NCI-H2227 (cell line): ENCODE data around the gene KDM4F.

Source experiments
- DNase-seq: peaks from one replicate; lab custom pipeline; 2025; ENCODE audit not compliant: unreplicated experiment; lab: John Stamatoyannopoulos, UW

KDM4F gene

GRCh38 chr11:95059046-95059445 is 9.8 kb downstream of the KDM4F start:
- DNase-seq = no peak

- DNase-seq = no peak
These were observed 16.1 kb downstream of the KDM4F start for GRCh38 chr11:95065336-95065735.

GRCh38 chr11:95066716-95067038 is 17.5 kb downstream of the KDM4F start, which contains the start of gene SRSF8:
TSS of gene SRSF8 (plus strand) at chr11:95066919. CDS start at chr11:95067227, 308 bp downstream.
- DNase-seq = no peak

- peak; percentile 82 for DNase-seq
These were observed 18.0 kb downstream of the KDM4F start for GRCh38 chr11:95067039-95067840.

- DNase-seq = no peak
These were observed 18.6 kb downstream of the KDM4F start for GRCh38 chr11:95067841-95068219.

- peak; percentile 81 for DNase-seq
These were observed 19.3 kb downstream of the KDM4F start for GRCh38 chr11:95068549-95068948.

- DNase-seq = no peak
These were observed 21.2 kb downstream of the KDM4F start for GRCh38 chr11:95070471-95070870.

- DNase-seq = no peak
These were observed 23.7 kb downstream of the KDM4F start for GRCh38 chr11:95072948-95073347.

GRCh38 chr11:95074792-95075563 is 25.8 kb downstream of the KDM4F start:
- DNase-seq = peak; percentile 50

- no peak for DNase-seq
These were observed 27.2 kb downstream of the KDM4F start for GRCh38 chr11:95076416-95076815.

- DNase-seq = no peak
These were observed 27.8 kb downstream of the KDM4F start for GRCh38 chr11:95076981-95077380.

- DNase-seq = no peak
These were observed 29.3 kb downstream of the KDM4F start for GRCh38 chr11:95078526-95078925.

- no peak for DNase-seq
These were observed 31.8 kb downstream of the KDM4F start for GRCh38 chr11:95081010-95081409.

- DNase-seq = no peak
These were observed 32.2 kb downstream of the KDM4F start for GRCh38 chr11:95081412-95081811.

GRCh38 chr11:95082576-95083001 is 33.4 kb downstream of the KDM4F start:
- no peak for DNase-seq

- DNase-seq = no peak
These were observed 35.3 kb downstream of the KDM4F start for GRCh38 chr11:95084509-95084908.

GRCh38 chr11:95085117-95085816 is 36.0 kb downstream of the KDM4F start:
- no peak for DNase-seq

- DNase-seq = no peak
These were observed 36.9 kb downstream of the KDM4F start for GRCh38 chr11:95086151-95086550.

GRCh38 chr11:95086836-95087570 is 37.8 kb downstream of the KDM4F start:
- DNase-seq = no peak

- no peak for DNase-seq
These were observed 39.9 kb downstream of the KDM4F start for GRCh38 chr11:95088946-95089619.
